Lower lobe of right lung (tissue), 2 donors: ENCODE measurements around the gene RALY. TPM values are rescaled to one million over a fixed set of nuclear protein-coding genes. Genes with fewer than 3 reads are reported as not detected.
A peak's percentile ranks its signal among the peaks of the same experiment; 100 is the strongest.

Experiments
- ATAC-seq, 2 donors: fragments of 200-7000 bp; cut with Tn5 transposase; one replicate each; pipeline ENCODE4 v1.9.1; 2020 to 2022; ENCODE audit warnings: mild to moderate bottlenecking in 2 of 2, moderate library complexity in 2 of 2
- DNase-seq: peaks from one replicate; pipeline ENCODE4 v3.0.0-alpha.2; 2020
- H3K27ac ChIP-seq: fragments of 200-600 bp; one replicate; pipeline ENCODE4 v1.8.0; 2022
- H3K27me3 ChIP-seq: fragments of 200-600 bp; one replicate; pipeline ENCODE4 v1.8.0; 2022; ENCODE audit warnings: low read depth
- H3K36me3 ChIP-seq: fragments of 200-600 bp; one replicate; pipeline ENCODE4 v1.8.0; 2022; ENCODE audit warnings: mild to moderate bottlenecking
- H3K4me1 ChIP-seq: fragments of 200-600 bp; one replicate; pipeline ENCODE4 v1.8.0; 2022
- H3K4me3 ChIP-seq: fragments of 200-600 bp; one replicate; pipeline ENCODE4 v1.8.0; 2022; ENCODE audit warnings: mild to moderate bottlenecking
- H3K9me3 ChIP-seq: fragments of 200-600 bp; one replicate; pipeline ENCODE4 v1.8.0; 2022
- intact Hi-C: fragments of 100-400 bp; cut with DNase I; formaldehyde crosslinking; loops from one replicate; pipeline ENCODE4 v1.11.0; 2022
- total RNA-seq: library from RNA; stranded (reverse); fragmentation: NEBNext Ultra II Directional; extraction: Animal tissue kit (Norgen Biotek cat#: 25700); gene quantifications from one replicate; pipeline ENCODE4 v1.2.1, GENCODE V29; 2021
- TF ChIP-seq, protein P1 (sequence below): fragments of 200-600 bp; IDR thresholded peaks from one replicate; pipeline ENCODE4 v1.8.0; 2022; ENCODE audit warnings: antibody characterized with exemption, mild to moderate bottlenecking
- donor health status: DM: no; HTN: yes; CAD: no; lungs with severe emphysema.

Gene RALY
- total RNA-seq, 1 donor from 2014 or later = 124 TPM

DNA sequence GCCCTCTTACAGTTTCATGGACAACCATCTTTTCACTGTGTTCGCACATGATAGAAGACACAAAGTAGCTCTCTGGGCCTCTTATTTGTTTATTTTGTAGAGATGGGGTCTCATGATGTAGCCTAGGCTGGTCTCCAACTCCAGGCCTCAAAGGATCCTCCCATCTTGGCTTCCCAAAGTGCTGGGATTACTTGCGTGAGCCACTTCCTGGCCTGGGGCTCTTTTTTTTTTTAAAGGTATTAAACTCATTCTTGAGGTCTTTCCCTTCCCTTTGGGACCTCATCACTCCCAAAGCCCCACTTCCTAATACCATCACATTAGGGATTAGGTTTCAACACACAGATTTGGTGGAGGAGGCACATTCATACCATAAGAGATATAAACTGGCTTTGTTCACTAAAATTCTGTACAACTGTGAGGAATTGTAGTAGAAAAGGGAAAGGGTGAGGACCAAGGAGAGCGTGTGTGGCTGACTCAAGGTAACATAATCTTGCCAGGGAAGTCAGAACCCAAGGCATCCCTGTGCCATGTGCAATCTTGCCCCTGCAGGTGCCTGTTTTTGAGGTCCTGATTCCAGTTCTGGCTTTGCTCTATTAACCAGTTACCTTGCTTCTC, 72.9 kb downstream of the RALY start:
- TF ChIP-seq, protein P1, sequence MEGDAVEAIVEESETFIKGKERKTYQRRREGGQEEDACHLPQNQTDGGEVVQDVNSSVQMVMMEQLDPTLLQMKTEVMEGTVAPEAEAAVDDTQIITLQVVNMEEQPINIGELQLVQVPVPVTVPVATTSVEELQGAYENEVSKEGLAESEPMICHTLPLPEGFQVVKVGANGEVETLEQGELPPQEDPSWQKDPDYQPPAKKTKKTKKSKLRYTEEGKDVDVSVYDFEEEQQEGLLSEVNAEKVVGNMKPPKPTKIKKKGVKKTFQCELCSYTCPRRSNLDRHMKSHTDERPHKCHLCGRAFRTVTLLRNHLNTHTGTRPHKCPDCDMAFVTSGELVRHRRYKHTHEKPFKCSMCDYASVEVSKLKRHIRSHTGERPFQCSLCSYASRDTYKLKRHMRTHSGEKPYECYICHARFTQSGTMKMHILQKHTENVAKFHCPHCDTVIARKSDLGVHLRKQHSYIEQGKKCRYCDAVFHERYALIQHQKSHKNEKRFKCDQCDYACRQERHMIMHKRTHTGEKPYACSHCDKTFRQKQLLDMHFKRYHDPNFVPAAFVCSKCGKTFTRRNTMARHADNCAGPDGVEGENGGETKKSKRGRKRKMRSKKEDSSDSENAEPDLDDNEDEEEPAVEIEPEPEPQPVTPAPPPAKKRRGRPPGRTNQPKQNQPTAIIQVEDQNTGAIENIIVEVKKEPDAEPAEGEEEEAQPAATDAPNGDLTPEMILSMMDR = no peak
- H3K36me3 ChIP-seq = peaks cover 21% of the 10 kb centered on the region
- no peak overlapping the region for H3K27ac ChIP-seq
- H3K4me3 ChIP-seq = no peak overlapping the region
- DNase-seq (no peak), ATAC-seq (no peak)
- intact Hi-C loops = loop anchor here (10.0 kb wide), 1 partner anchor 132 kb away; no protein-coding TSS in a partner anchor
- H3K27me3 ChIP-seq = no peaks in the 10 kb centered on the region
- peaks cover 31% of the 10 kb centered on the region for H3K4me1 ChIP-seq
- H3K9me3 ChIP-seq = no peaks in the 10 kb centered on the region

DNA sequence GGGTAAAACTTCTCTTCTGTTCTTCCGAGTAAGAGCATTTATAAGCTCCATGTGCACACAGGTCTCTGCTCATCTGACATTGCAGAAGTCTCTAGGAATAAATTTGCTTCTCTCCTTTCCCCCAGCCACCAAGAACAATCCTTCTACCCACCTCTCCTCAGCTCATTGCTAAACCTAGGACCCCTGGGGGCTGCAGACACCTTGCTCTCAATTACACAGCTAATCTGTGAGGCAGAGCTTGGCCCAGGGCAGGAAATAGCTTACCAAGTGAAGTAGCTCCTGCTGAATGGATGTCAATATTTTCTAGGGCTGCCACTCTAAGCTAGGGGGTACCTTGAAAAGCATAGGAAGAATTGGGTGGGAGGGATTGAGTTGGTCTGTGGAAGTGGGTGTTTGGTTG, 74.3 kb downstream of the RALY start:
- intact Hi-C loops = loop anchor here (10.0 kb wide), 1 partner anchor 133 kb away; no protein-coding TSS in a partner anchor
- ATAC-seq = no peak
- peaks cover 31% of the 10 kb centered on the region for H3K4me1 ChIP-seq
- H3K36me3 ChIP-seq = peaks cover 35% of the 10 kb centered on the region
- no peak overlapping the region for H3K27ac ChIP-seq
- H3K27me3 ChIP-seq = no peaks in the 10 kb centered on the region
- H3K9me3 ChIP-seq = no peaks in the 10 kb centered on the region
- no peak for DNase-seq
- TF ChIP-seq, protein P1 = no peak
- no peak overlapping the region for H3K4me3 ChIP-seq

DNA sequence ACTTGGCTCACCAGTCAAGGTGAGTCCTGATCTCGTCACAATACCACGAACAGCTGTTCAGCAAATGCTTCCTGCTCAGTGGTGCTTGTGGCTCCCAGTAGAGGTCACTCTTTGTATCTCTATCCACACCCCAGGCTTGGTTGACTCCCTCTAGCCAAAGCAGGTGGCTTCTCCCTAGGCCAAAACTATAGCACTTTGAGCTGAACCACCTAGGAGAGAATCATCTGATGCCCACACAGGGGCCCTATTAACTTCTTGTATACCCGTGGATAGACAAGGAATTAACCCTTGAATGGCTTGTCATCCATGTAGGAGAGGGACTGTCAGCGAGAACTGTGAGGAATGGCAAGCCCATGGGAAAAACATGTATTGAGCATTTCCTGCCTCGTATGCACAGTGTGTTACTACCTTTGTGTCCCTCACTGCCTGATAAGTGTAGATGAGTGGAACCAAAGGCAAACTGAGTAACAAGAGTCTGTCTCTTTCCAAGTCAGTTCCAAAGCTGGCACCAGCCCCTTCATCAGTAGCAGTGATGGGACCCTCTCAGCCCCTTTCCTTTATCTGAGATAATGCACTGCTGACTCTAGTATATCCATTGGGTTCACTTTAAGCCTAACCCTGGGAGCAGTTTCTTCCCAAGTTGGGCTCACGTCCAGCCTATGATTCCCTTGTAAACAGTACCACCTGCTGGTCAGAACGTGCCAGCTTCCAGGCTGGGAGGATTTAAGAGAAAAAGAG, 75.8 kb downstream of the RALY start:
- ATAC-seq (peak; percentile 89 to 91), DNase-seq (peak; percentile 64)
- H3K27me3 ChIP-seq = no peaks in the 10 kb centered on the region
- H3K36me3 ChIP-seq = peaks cover 50% of the 10 kb centered on the region
- H3K4me1 ChIP-seq = peaks cover 30% of the 10 kb centered on the region
- H3K4me3 ChIP-seq = no peak overlapping the region
- intact Hi-C loops = loop anchor here (10.0 kb wide), 1 partner anchor 135 kb away; no protein-coding TSS in a partner anchor
- no peak overlapping the region for H3K27ac ChIP-seq
- H3K9me3 ChIP-seq = no peaks in the 10 kb centered on the region
- TF ChIP-seq, protein P1 = peak; percentile 84

DNA sequence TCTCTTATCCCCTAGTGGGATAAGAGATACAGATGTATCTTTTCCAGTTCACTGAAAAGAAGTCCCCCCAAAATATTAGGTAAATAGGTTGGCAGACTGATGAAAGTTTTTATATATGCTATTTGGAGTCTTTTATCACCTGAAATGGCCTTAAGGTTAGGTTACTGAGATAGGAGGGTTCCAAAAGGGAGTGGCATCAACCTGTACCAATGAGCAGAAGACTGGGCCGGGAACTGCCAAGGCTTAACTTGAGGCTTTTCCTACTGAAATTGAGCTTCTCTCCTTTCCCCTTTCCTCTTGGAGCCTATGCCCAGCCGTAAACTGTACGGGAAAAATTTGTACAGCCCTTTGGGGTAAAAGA, 76.3 kb downstream of the RALY start:
- intact Hi-C loops = no loop called here
- ATAC-seq (peak in 1 of 2 donors; percentile 4), DNase-seq (no peak)
- TF ChIP-seq, protein P1 = no peak
- Histone ChIP-seq H3K27ac (no peak overlapping the region), H3K36me3 (peaks cover 53% of the 10 kb centered on the region), H3K9me3 (no peaks in the 10 kb centered on the region), H3K27me3 (no peaks in the 10 kb centered on the region), H3K4me3 (no peak overlapping the region), H3K4me1 (peaks cover 24% of the 10 kb centered on the region)

DNA sequence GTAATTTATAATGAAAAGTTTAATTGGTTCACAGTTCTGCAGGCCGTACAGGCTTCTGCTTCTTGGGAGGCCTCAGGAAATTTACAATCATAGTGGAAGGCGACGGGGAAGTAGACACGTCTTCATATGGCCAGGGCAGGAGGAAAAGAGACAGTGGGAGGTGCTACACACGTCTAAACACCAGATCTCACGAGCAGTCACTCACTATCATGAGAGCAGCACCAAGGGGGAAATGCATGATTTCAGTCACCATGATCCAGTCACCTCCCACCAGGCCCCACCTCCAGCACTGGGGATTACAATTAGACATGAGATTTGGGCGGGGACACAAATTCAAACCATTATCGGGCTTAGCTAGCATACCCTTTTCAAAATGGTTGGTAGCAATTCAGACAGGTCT, 77.1 kb downstream of the RALY start:
- Histone ChIP-seq H3K4me3 (no peak overlapping the region), H3K27me3 (no peaks in the 10 kb centered on the region), H3K4me1 (peaks cover 16% of the 10 kb centered on the region), H3K36me3 (peaks cover 54% of the 10 kb centered on the region), H3K27ac (no peak overlapping the region), H3K9me3 (no peaks in the 10 kb centered on the region)
- ATAC-seq = no peak
- intact Hi-C loops = no loop called here
- no peak for DNase-seq
- TF ChIP-seq, protein P1 = no peak
